Measurements from ENCODE around the gene PKN2.

Gene PKN2

GRCh38 chr1:88779880-88780279, 95.8 kb downstream of the PKN2 start:
- TF ChIP-seq CTCF (IDR thresholded peaks at IDR 0.05; ENCODE audit: low read length, missing control alignments): no peak
- no peak for DNase-seq (ENCODE audit: low read depth)
- no peak overlapping the region for H3K4me3 ChIP-seq (replicated peaks; ENCODE audit: low read depth, low read length)

GRCh38 chr1:88780485-88780884, 96.4 kb downstream of the PKN2 start:
- TF ChIP-seq CTCF (IDR thresholded peaks at IDR 0.05; ENCODE audit: low read length, missing control alignments): no peak
- H3K4me3 ChIP-seq (replicated peaks; ENCODE audit: low read depth, low read length): no peak overlapping the region

GRCh38 chr1:88783145-88783544, 99.1 kb downstream of the PKN2 start:
- no peak for TF ChIP-seq CTCF (IDR thresholded peaks at IDR 0.05; ENCODE audit: low read length, missing control alignments)
- no peak overlapping the region for H3K4me3 ChIP-seq (replicated peaks; ENCODE audit: low read depth, low read length)
- DNase-seq (ENCODE audit: low read depth): no peak

More at GRCh38 chr1:88780485-88780884, 96.4 kb downstream of the PKN2 start:
- no peak for DNase-seq (ENCODE audit: low read depth)

GRCh38 chr1:88784551-88784950, 100.5 kb downstream of the PKN2 start:
- DNase-seq (ENCODE audit: low read depth): no peak
- H3K4me3 ChIP-seq (replicated peaks; ENCODE audit: low read depth, low read length): no peak overlapping the region
- no peak for TF ChIP-seq CTCF (IDR thresholded peaks at IDR 0.05; ENCODE audit: low read length, missing control alignments)

GRCh38 chr1:88787023-88787903, 103.2 kb downstream of the PKN2 start:
- H3K4me3 ChIP-seq (replicated peaks; ENCODE audit: low read depth, low read length): no peak overlapping the region
- no peak for DNase-seq (ENCODE audit: low read depth)
- TF ChIP-seq CTCF (IDR thresholded peaks at IDR 0.05; ENCODE audit: low read length, missing control alignments): no peak

- no peak overlapping the region for H3K4me3 ChIP-seq (replicated peaks; ENCODE audit: low read depth, low read length)
- peak; percentile 34 for DNase-seq (ENCODE audit: low read depth)
- no peak for TF ChIP-seq CTCF (IDR thresholded peaks at IDR 0.05; ENCODE audit: low read length, missing control alignments)
These were observed 107.1 kb downstream of the PKN2 start for GRCh38 chr1:88791192-88791591.

GRCh38 chr1:88799491-88799890, 115.4 kb downstream of the PKN2 start:
- TF ChIP-seq CTCF (IDR thresholded peaks at IDR 0.05; ENCODE audit: low read length, missing control alignments): no peak
- no peak overlapping the region for H3K4me3 ChIP-seq (replicated peaks; ENCODE audit: low read depth, low read length)
- DNase-seq (ENCODE audit: low read depth): no peak

All from fibroblast of pulmonary artery (primary cell).